GM15510 (cell line): ENCODE measurements around the gene PAPLN.

Experiments
- POLR2A ChIP-seq: IDR thresholded peaks from 3 replicates; pipeline ENCODE4 v1.6.1; 2011; ENCODE audit warnings: borderline replicate concordance; ENCODE audit not compliant: insufficient read length; ENCODE audit errors: extremely low read depth

The PAPLN gene

DNA sequence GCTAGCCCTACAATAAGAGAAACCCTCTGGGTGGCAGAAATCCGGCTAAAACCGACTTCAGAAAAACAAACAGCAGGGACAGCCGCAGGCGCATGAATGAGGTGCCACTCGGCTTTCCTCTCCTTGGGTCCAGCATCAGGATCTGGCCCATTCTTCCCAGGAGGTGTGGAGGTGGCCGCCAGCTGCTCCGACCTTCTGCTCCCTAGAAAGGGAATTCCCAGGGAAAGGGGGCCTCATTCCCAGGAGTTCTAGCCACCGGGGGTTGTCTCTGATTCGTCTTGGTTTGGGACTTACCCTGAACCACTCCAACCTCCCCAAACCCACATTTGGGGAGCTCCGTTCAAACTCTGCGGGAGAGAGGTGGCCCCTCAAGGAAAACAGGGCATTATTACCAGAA is 13.0 kb downstream of the PAPLN start:
- no peak for TF ChIP-seq POLR2A

DNA sequence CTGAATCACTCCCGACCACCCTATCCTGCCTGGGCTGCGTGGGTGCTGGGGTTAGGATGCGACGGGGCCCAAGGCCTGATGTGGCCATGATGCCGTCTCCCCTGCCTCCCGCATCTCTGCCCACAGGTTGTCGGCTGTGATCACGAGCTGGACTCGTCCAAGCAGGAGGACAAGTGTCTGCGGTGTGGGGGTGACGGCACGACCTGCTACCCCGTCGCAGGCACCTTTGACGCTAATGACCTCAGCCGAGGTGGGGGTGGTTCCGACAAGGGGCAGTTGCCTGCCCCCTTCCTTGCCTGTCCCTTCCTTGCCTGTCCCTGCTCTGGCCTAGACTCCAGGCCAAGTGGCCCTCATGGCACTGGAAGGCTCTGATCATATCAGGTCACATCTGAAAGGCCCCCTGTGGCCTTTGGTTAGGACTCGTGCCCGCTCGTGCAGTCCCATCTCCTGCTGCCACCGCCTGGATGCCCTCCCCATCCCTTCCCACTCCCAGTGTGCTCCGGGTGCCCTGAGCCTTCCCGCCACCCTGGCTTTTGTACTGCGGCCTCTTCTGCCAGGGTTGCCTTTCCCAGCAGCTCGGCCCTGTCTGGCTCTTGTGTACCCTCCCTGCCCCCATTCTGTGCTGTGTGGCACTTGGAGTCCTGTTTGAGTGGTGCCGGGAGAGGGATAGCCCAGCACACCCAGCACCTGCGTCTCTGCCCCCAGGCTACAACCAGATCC is 13.6 kb downstream of the PAPLN start:
- TF ChIP-seq POLR2A, result no peak

DNA sequence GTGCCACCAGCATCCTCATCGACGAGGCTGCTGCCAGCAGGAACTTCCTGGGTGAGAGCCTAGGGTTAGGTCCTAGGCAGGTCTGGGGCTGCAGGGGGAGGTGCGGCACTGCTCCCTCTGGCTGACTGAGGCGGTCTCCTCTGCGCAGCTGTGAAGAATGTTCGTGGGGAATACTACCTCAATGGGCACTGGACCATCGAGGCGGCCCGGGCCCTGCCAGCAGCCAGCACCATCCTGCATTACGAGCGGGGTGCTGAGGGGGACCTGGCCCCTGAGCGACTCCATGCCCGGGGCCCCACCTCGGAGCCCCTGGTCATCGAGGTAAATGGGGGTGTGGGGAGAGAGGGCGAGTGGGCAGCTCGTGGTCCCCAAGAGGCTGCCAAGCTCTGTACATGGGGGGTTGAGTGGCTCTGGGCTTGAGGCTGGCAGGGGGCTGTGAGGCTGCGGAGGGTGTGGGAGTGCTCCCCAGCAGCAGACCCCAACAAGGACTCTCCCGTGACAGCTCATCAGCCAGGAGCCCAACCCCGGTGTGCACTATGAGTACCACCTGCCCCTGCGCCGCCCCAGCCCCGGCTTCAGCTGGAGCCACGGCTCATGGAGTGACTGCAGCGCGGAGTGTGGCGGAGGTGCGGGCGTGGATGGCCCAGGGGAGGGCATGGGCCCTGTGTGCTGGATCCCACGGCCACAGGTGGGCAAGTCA is 14.4 kb downstream of the PAPLN start:
- no peak for TF ChIP-seq POLR2A

DNA sequence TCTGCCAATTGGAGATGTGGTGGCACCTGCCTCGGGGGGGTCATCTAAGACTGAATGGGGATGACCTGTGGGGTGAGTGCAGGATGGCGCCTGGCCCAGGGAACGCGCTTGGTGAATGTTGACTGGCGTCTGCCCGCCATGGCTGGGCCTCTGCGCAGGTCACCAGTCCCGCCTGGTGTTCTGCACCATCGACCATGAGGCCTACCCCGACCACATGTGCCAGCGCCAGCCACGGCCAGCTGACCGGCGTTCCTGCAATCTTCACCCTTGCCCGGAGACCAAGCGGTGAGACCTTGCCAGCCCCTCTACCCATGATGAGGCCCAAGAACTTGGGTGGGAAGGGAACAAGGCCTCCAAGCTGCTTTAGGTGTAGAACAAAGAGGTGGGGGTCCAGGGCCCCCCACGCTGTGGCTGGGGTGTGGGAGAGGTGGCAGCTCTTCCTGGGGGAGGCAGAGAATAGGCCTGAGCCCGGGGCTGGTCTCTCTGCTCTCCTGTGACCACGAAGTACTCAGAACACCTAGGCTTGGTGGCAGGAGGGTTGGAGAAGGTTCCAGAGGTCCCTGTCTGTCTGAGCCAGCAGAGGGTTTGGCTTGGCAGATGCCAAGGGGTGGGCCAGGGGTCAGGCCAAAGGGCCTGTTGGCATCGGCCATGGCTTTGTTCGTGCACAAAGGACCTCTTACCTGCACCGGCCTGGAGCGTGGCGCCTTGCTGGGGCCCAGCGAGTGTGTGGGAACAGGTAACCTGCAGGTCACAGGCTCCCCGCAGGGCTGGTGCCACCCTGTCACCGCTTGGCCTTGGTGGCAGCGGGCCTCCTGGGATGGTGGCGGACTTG is 15.4 kb downstream of the PAPLN start:
- TF ChIP-seq POLR2A, result no peak

DNA sequence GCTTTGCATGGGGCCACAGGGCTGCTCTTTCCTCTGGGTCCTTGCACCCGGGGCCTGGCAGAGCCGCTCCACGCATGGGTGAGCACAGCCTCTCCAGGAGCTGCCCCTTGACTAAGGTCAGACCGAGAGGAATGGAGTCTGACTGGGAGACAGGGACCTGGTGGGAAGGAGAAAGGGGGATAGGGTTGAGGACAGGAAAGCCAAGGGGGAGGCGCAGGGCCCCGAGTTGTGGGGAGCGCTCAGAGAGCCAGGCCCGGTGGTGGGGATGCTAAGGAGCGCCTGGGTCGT is 16.0 kb downstream of the PAPLN start:
- no peak for TF ChIP-seq POLR2A

DNA sequence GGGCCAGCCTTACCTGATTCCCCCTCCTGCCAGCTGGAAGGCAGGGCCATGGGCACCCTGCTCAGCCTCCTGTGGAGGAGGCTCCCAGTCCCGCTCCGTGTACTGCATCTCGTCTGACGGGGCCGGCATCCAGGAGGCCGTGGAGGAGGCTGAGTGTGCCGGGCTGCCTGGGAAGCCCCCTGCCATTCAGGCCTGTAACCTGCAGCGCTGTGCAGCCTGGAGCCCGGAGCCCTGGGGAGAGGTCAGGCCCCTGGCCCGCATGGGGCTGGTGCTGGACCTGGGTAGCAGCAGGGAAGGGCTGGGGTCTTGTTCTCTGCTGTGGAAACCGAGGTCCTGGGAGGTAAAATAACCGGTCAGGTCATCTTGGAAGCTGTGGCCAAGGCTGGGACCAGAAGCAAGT is 16.4 kb downstream of the PAPLN start:
- no peak for TF ChIP-seq POLR2A

DNA sequence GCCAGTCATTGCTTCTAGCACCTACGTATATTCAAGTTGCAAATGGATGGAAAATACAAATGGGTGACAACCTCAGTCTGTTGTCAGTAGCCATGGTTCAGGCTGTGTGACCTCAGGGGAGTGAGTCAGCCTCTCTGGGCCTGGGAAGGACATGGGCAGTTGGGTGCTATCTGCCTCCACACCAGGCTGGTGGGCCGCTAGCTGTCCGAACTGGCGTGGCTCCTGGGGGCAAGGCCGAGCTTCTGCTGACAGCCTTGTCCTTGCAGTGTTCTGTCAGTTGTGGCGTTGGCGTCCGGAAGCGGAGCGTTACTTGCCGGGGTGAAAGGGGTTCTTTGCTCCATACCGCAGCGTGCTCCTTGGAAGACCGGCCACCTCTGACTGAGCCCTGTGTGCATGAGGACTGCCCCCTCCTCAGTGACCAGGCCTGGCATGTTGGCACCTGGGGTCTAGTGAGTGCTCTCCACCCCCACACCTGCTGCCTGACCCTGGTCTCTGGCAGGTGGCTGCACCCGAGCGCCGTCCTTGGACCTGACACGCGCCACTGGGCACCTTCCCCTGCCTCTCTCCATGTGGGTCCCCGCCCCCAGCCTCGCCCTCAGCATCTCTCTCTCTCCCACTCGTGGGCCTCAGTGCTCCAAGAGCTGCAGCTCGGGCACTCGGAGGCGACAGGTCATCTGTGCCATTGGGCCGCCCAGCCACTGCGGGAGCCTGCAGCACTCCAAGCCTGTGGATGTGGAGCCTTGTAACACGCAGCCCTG is 17.1 kb downstream of the PAPLN start:
- TF ChIP-seq POLR2A, result no peak

DNA sequence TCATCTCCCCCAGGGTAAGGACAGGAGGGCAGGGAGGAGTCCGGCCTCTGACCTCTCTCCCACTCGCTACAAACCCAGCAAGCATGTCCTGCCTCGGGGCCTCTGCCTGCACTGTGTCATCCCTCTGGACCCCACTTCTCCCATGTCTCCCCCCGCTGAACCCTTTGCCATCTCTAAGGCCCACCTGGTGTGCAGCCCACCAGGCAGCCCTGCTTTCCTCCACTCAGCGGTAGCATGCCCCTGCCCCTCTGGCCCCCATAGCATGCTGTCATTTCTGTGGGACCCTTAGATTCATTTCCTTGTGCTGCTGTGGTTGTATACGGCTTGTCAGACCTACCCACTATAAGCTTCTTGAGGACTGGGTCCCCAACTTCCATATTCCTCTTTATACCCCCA is 17.7 kb downstream of the PAPLN start:
- TF ChIP-seq POLR2A, result no peak

DNA sequence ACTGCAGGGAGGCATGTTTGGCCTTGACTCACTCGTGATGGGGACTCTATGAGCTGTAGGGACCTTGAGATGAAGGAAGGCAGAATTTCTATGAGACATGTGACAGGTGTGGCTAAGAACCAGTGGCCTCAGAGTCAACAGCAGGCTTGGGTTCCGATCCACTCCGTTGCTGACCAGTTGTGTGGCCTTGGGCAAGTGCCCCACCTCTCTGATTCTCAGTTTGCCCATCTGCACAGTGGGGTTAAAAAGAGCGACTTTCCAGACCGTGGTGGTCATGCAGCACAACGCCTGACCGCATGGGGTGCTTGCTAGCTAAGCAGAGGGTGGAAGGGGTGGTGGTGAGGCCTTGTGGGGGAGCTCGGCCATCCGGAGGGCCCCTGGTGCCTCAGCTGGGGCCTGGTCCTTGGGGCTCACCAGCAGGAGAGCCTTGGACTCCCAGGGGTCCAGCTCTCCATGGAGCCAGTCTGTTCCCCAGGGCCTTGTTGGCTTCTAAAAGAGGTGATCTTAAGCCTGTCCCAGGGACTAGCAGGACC is 18.5 kb downstream of the PAPLN start:
- no peak for TF ChIP-seq POLR2A

DNA sequence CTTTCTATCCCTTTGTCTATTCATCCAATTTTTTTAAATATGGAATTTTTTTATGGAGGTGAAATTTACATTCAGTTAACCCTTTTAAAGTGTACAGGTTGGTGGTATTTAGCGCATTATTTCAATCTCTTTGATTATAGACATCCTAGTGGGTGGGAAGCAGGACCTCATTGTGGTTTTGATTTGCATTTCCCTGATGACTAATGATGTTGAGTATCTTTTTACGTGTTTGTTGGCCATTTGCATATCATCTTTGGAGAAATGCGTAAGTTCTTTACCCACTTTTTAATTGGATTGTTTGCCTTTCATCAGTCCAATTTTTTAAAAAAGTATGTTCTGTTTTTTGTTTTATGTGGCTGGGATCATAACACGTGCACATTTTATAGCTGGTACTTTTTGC is 20.8 kb downstream of the PAPLN start:
- no peak for TF ChIP-seq POLR2A

DNA sequence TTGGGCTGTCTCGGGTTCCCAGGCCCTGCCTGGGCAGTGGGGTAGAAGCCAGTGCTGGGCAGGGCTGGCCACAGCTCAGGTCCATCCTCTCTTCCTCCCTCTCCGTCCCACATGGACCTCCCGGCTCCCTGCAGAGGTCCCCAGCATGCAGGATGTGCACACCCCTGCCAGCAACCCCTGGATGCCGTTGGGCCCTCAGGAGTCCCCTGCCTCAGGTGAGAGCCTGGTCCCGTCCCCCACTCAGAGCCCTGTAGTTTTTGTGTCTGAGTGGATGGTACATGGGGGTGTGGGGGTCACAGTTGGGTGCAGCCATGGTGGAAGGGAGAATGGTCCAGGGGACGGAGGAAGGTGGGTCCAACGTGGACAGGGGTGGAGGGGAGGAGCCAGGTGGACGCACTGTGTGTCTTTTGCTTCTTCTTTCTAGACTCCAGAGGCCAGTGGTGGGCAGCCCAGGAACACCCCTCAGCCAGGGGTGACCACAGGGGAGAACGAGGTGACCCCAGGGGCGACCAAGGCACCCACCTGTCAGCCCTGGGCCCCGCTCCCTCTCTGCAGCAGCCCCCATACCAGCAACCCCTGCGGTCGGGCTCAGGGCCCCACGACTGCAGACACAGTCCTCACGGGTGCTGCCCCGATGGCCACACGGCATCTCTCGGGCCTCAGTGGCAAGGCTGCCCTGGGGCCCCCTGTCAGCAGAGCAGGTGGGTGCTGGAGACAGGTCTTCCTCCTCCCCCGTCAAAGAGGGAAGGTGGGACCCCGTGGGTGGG is 21.7 kb downstream of the PAPLN start:
- no peak for TF ChIP-seq POLR2A

DNA sequence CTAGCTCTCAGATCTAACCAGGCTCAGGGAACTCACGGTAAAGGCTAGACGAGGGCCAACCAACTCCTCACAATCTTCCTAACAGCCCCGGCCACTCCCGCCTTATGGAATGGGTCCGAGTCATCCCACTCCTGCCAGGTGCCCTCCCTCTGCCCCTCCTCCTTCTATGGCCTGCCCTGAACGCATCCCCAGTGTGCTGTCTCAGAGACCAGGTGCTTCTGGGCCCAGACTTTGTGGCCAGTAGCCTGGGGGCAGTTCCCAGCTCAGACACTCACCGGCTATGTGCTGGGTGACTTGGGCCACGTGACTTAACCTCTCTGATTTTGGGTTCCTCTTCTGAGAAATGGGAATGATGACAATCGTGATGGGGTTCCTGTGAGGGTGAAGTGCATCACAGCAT is 22.5 kb downstream of the PAPLN start:
- no peak for TF ChIP-seq POLR2A

DNA sequence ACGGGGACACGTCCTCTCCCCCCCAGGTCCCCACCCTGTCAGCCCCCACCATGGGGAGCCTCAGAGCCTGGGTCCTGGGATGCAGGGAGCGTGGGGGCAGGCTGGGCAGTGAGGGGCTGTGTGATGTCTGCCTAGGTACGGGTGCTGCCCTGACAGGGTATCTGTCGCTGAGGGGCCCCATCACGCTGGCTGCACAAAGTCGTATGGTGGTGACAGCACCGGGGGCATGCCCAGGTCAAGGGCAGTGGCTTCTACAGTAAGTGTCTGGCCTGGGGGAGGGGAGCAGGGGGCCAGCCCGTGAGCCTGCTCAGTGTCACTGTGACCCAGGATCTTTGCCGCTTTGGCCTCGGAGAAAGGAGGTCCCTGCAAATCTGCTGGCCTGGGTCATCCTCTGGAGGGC is 23.3 kb downstream of the PAPLN start:
- no peak for TF ChIP-seq POLR2A

DNA sequence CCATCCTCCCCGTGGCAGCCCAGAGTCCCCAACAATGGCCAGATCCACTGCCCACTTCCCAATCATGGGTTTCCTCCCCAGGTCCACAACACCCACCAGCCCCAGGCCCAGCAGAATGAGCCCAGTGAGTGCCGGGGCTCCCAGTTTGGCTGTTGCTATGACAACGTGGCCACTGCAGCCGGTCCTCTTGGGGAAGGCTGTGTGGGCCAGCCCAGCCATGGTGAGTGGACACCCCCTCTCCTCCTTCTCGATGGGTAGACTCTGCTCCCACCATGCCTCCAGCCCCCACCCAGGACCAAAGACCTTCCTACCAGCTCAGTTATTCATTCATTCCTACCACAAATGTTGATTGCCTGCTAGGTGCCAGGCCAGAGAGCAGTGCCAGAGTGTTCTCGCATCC is 23.8 kb downstream of the PAPLN start:
- TF ChIP-seq POLR2A, result no peak
